ENCODE results near the gene PLA2G6. TPM values are rescaled to one million over a fixed set of nuclear protein-coding genes. Genes with fewer than 3 reads are reported as not detected.
A peak's percentile ranks its signal among the peaks of the same experiment; 100 is the strongest.
"Not testable (repeated sequence)": the region's sequence is repeated elsewhere in the genome, so short reads cannot be mapped to it uniquely, and the experiment has no call there.

Gene PLA2G6
- total RNA-seq, 2 experiments from 2014 or later = 80.2 to 85.3 TPM

GRCh38 chr22:38193580-38193979 is 11.9 kb upstream of the PLA2G6 start:
- CTCF ChIA-PET = interaction anchor here (1.1 kb wide), 1 partner anchor 7 kb away, joined by 7 read pairs; no protein-coding TSS in a partner anchor
- H3K27ac Mint-ChIP-seq = no peak overlapping the region
- no peak overlapping the region for H3K4me3 Mint-ChIP-seq
- no peaks in the 10 kb centered on the region for H3K36me3 Mint-ChIP-seq (ENCODE audit: low read depth)
- intact Hi-C loops (cut with micrococcal nuclease) = no loop called here
- H3K4me1 Mint-ChIP-seq (ENCODE audit: low read depth) = peaks cover 3% of the 10 kb centered on the region
- H3K27me3 Mint-ChIP-seq (ENCODE audit: low read depth) = peaks cover 1% of the 10 kb centered on the region
- DNase-seq = no peak
- H3K9me3 Mint-ChIP-seq = no peaks in the 10 kb centered on the region

DNA sequence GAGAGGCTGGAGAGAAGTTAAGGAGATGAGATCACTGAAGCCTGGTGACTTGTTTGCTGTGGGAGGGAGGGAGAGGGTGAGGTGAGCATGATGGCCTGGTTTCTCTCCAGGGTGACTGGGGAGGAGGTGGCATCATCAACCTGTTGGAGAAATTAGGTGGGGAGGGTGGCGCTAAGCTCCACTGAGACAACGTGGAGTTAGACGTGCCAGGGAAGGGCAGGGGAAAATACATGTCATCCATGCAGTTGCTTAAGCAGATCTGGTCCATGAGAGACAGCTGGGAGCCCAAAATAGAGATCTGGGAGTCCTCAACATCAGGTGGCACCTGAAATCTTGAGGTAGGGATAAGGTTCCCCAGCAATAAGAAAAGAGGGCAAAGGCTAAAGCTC is 10.8 kb upstream of the PLA2G6 start:
- Mint-ChIP-seq H3K4me1 (ENCODE audit: low read depth) (peaks cover 3% of the 10 kb centered on the region), H3K9me3 (no peaks in the 10 kb centered on the region), H3K27ac (no peak overlapping the region), H3K36me3 (ENCODE audit: low read depth) (no peaks in the 10 kb centered on the region), H3K4me3 (no peak overlapping the region), H3K27me3 (ENCODE audit: low read depth) (peaks cover 1% of the 10 kb centered on the region)
- CTCF ChIA-PET = interaction anchor here (0.8 to 1.1 kb wide), 2 partner anchors 8 to 11 kb away, joined by 3 to 7 read pairs; no protein-coding TSS in a partner anchor
- no peak for DNase-seq
- intact Hi-C loops (cut with micrococcal nuclease) = no loop called here

- no peak for DNase-seq
- CTCF ChIA-PET = interaction anchor here (0.8 kb wide), 1 partner anchor 11 kb away, joined by 3 read pairs; no protein-coding TSS in a partner anchor
- H3K36me3 Mint-ChIP-seq (ENCODE audit: low read depth) = no peaks in the 10 kb centered on the region
- H3K4me3 Mint-ChIP-seq = no peak overlapping the region
- intact Hi-C loops (cut with micrococcal nuclease) = no loop called here
- peaks cover 3% of the 10 kb centered on the region for H3K4me1 Mint-ChIP-seq (ENCODE audit: low read depth)
- peaks cover 1% of the 10 kb centered on the region for H3K27me3 Mint-ChIP-seq (ENCODE audit: low read depth)
- no peak overlapping the region for H3K27ac Mint-ChIP-seq
- no peaks in the 10 kb centered on the region for H3K9me3 Mint-ChIP-seq
Observed at GRCh38 chr22:38191731-38192474, 10.3 kb upstream of the PLA2G6 start.

- CTCF ChIA-PET = no interaction called here
- no peak for DNase-seq
- peaks cover 3% of the 10 kb centered on the region for H3K4me1 Mint-ChIP-seq (ENCODE audit: low read depth)
- peaks cover 1% of the 10 kb centered on the region for H3K27me3 Mint-ChIP-seq (ENCODE audit: low read depth)
- intact Hi-C loops (cut with micrococcal nuclease) = no loop called here
- H3K9me3 Mint-ChIP-seq = no peaks in the 10 kb centered on the region
- no peaks in the 10 kb centered on the region for H3K36me3 Mint-ChIP-seq (ENCODE audit: low read depth)
- H3K4me3 Mint-ChIP-seq = no peak overlapping the region
- H3K27ac Mint-ChIP-seq = no peak overlapping the region
Observed at GRCh38 chr22:38191055-38191454, 9.4 kb upstream of the PLA2G6 start.

GRCh38 chr22:38190581-38190980 is 9.0 kb upstream of the PLA2G6 start:
- H3K9me3 Mint-ChIP-seq = no peaks in the 10 kb centered on the region
- H3K27ac Mint-ChIP-seq = no peak overlapping the region
- intact Hi-C loops (cut with micrococcal nuclease) = no loop called here
- H3K4me1 Mint-ChIP-seq (ENCODE audit: low read depth) = peaks cover 3% of the 10 kb centered on the region
- no peaks in the 10 kb centered on the region for H3K36me3 Mint-ChIP-seq (ENCODE audit: low read depth)
- DNase-seq = no peak
- CTCF ChIA-PET = no interaction called here
- H3K27me3 Mint-ChIP-seq (ENCODE audit: low read depth) = peaks cover 1% of the 10 kb centered on the region
- no peak overlapping the region for H3K4me3 Mint-ChIP-seq

GRCh38 chr22:38189104-38189503 is 7.5 kb upstream of the PLA2G6 start:
- Mint-ChIP-seq H3K4me3 (no peak overlapping the region), H3K9me3 (no peaks in the 10 kb centered on the region), H3K36me3 (ENCODE audit: low read depth) (no peaks in the 10 kb centered on the region), H3K4me1 (ENCODE audit: low read depth) (no peaks in the 10 kb centered on the region), H3K27ac (no peak overlapping the region), H3K27me3 (ENCODE audit: low read depth) (peaks cover 1% of the 10 kb centered on the region)
- intact Hi-C loops (cut with micrococcal nuclease) = no loop called here
- CTCF ChIA-PET = no interaction called here
- no peak for DNase-seq

DNA sequence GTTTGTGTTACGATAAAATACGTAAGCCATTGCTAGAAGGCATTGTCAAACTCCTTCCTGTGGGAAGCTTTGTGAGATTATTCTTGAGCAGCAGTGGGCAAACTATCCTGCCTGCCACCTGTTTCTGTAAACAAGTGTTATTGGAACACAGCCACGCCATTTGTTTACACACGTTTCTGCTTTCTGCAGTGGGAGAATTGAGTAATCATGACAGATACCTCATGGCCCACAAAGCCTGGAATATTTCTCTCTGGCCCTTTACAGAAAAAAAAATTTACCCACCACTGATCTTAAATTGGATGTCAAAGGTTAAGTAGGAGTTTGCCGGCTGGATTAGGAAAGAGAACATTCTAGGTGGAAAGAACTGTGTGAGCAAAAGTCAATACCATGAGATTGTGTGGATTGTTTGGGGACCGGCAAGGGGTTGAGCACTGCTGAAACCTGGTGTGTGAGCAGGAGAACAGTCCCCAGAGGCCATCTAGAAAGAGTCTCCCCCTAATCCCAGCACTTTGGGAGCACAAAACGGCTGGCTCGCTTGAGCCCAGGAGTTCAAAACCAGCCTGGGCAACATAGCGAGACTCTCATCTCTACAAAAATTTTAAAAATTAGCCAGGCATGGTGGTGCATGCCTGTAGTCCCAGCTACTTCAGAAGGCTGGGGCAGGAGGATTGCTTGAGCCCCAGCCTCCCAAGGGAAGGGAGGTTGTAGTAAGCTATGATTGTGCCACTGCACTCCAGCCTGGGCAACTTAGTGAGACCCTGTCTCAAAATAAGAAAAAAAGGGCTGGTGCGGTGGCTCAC is 6.0 kb upstream of the PLA2G6 start:
- no peaks in the 10 kb centered on the region for H3K4me1 Mint-ChIP-seq (ENCODE audit: low read depth)
- CTCF ChIA-PET = no interaction called here
- no peak overlapping the region for H3K27ac Mint-ChIP-seq
- H3K9me3 Mint-ChIP-seq = no peaks in the 10 kb centered on the region
- no peak for DNase-seq
- H3K36me3 Mint-ChIP-seq (ENCODE audit: low read depth) = no peaks in the 10 kb centered on the region
- no peak overlapping the region for H3K4me3 Mint-ChIP-seq
- intact Hi-C loops (cut with micrococcal nuclease) = no loop called here
- peaks cover under 1% of the 10 kb centered on the region for H3K27me3 Mint-ChIP-seq (ENCODE audit: low read depth)

- Mint-ChIP-seq H3K27ac (no peak overlapping the region), H3K4me3 (no peak overlapping the region), H3K4me1 (ENCODE audit: low read depth) (peaks cover 3% of the 10 kb centered on the region), H3K36me3 (ENCODE audit: low read depth) (peaks cover under 1% of the 10 kb centered on the region), H3K27me3 (ENCODE audit: low read depth) (no peaks in the 10 kb centered on the region), H3K9me3 (no peaks in the 10 kb centered on the region)
- DNase-seq = no peak
- CTCF ChIA-PET = interaction anchor here (0.8 kb wide), 1 partner anchor 135 kb away, joined by 3 read pairs; no protein-coding TSS in a partner anchor
- intact Hi-C loops (cut with micrococcal nuclease) = no loop called here
Observed at GRCh38 chr22:38186429-38186828, 4.8 kb upstream of the PLA2G6 start.

DNA sequence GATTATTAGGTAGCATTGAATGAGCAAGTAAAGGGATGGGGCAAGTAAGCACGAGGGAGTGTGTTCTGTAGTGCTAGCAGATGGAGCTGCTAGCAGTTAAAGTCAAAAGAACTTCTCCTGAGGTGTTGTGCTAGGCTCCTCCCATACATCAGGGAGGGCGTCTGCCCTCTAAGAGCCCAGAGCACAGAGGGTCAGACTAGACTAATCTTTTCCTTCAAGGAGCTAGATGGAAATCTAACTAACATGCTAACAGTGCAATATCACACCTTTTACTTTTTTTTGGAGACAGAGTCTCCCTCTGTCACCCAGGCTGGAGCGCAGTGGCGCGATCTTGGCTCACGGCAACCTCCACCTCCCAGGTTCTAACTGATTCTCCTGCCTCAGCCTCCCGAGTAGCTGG is 3.2 kb upstream of the PLA2G6 start:
- DNase-seq = no peak
- H3K27me3 Mint-ChIP-seq (ENCODE audit: low read depth) = no peaks in the 10 kb centered on the region
- H3K27ac Mint-ChIP-seq = no peak overlapping the region
- no peaks in the 10 kb centered on the region for H3K9me3 Mint-ChIP-seq
- peaks cover 17% of the 10 kb centered on the region for H3K4me1 Mint-ChIP-seq (ENCODE audit: low read depth)
- H3K36me3 Mint-ChIP-seq (ENCODE audit: low read depth) = peaks cover 2% of the 10 kb centered on the region
- CTCF ChIA-PET = no interaction called here
- intact Hi-C loops (cut with micrococcal nuclease) = loop anchor here (5.0 kb wide), 4 partner anchors 213 to 908 kb away; partner anchors contain the start of genes ANKRD54 and SUN2
- no peak overlapping the region for H3K4me3 Mint-ChIP-seq

DNA sequence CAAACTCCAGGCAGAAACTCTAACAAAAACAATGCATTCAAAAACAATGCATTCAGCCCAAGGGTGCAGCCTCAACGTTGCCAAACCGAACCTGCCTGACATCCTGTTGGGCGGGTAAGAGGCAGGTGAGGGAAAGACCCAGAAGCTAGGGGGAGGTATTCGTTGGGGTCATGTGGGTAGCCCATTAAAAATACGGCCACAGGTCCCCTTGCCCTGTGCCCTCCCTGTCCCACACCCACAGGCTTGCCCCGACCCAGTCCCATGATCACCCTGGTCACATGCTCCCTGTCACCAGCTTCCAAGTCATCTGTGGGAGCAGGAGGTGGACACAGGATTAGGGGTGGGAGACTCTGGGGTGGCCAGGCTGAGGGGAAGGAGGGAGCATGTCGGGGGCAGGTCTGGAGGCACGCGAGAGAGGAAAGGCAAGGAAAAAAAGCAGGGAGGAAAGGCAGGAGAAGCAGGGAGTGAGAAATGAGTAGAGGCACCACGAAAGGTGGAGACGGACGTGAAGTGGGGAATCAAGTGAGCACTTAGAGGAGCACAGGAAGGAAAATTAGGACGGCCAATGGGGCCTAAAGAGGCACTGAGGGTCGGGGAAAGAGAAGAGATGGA is 683 bp downstream of the PLA2G6 start:
- intact Hi-C loops (cut with micrococcal nuclease) = loop anchor here (1.0 to 5.0 kb wide), 5 partner anchors 20 to 911 kb away; partner anchors contain the start of genes ANKRD54, MAFF and SUN2
- Mint-ChIP-seq H3K4me1 (ENCODE audit: low read depth) (peaks cover 50% of the 10 kb centered on the region), H3K4me3 (peak overlapping the region; percentile 94), H3K27ac (peak overlapping the region; percentile 96), H3K36me3 (ENCODE audit: low read depth) (peaks cover 2% of the 10 kb centered on the region), H3K9me3 (no peaks in the 10 kb centered on the region), H3K27me3 (ENCODE audit: low read depth) (no peaks in the 10 kb centered on the region)
- CTCF ChIA-PET = no interaction called here
- DNase-seq = peak; percentile 72

- intact Hi-C loops (cut with micrococcal nuclease); H3K27me3 Mint-ChIP-seq (ENCODE audit: low read depth); H3K27ac Mint-ChIP-seq; H3K36me3 Mint-ChIP-seq (ENCODE audit: low read depth); H3K4me3 Mint-ChIP-seq; DNase-seq; CTCF ChIA-PET; H3K9me3 Mint-ChIP-seq: not testable (repeated sequence)
- H3K4me1 Mint-ChIP-seq (ENCODE audit: low read depth) = peaks cover 63% of the 10 kb centered on the region
Observed at GRCh38 chr22:38178605-38178937, 3.1 kb downstream of the PLA2G6 start.

DNA sequence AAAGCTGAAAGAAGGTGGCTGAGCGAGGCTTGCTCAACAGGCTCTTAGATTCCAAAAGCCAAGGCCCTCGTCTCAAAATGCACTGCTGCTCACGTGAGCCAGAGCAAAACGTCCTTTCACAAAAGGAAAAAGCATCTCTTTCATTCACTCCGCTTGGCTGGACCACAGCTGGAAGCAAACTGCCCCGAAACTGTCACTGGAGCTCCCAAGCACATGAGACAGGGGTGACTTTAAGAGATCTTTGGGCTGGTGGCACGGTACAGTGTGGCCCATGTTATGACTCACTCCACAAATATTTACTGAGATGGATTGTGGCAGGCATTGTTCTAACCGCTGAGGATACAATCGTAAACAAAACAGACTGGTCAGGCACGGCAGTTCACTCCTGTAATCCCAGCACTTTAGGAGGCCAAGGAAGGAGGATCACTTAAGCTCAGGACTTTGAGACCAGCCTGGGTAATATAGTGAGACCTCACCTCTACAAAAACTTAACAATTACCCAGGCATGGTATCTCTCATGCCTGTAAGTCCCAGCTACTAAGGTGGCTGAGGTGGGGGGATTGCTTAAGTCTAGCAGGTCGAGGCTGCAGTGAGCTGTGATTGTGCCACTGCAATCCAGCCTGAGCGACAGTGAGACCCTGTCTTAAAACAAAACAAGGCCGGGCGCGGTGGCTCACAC is 3.6 kb downstream of the PLA2G6 start:
- H3K9me3 Mint-ChIP-seq = no peaks in the 10 kb centered on the region
- H3K4me3 Mint-ChIP-seq = no peak overlapping the region
- peak overlapping the region; percentile 21 for H3K27ac Mint-ChIP-seq
- H3K36me3 Mint-ChIP-seq (ENCODE audit: low read depth) = peaks cover 2% of the 10 kb centered on the region
- CTCF ChIA-PET = no interaction called here
- peaks cover 67% of the 10 kb centered on the region for H3K4me1 Mint-ChIP-seq (ENCODE audit: low read depth)
- no peaks in the 10 kb centered on the region for H3K27me3 Mint-ChIP-seq (ENCODE audit: low read depth)
- DNase-seq = no peak
- intact Hi-C loops (cut with micrococcal nuclease) = no loop called here
